AG09319 (cell line): ENCODE measurements around the gene TET1.
"Not testable (repeated sequence)": the region's sequence is repeated elsewhere in the genome, so short reads cannot be mapped to it uniquely, and the experiment has no call there.

Source experiments
- DNase-seq: peaks from one replicate; pipeline ENCODE4 v3.0.0-alpha.2; 2010; ENCODE audit warnings: low read depth; ENCODE audit errors: extremely low read depth
- CTCF ChIP-seq: IDR thresholded peaks from 2 replicates; pipeline ENCODE4 v1.5.1; 2011; ENCODE audit warnings: low read depth, mild to moderate bottlenecking, inconsistent platforms, low read length, moderate library complexity

TET1 gene

GRCh38 chr10:68566955-68567354 is 6.8 kb downstream of the TET1 start:
- DNase-seq: no peak
- TF ChIP-seq CTCF: no peak

- DNase-seq: no peak
- TF ChIP-seq CTCF: no peak
Measured at GRCh38 chr10:68572151-68572550, 12.0 kb downstream of the TET1 start.

GRCh38 chr10:68574051-68574450 is 13.9 kb downstream of the TET1 start:
- no peak for TF ChIP-seq CTCF
- no peak for DNase-seq

GRCh38 chr10:68576118-68576517 is 16.0 kb downstream of the TET1 start:
- DNase-seq: no peak
- TF ChIP-seq CTCF: no peak

GRCh38 chr10:68578974-68579373 is 18.8 kb downstream of the TET1 start:
- no peak for DNase-seq
- no peak for TF ChIP-seq CTCF

GRCh38 chr10:68584187-68584586 is 24.1 kb downstream of the TET1 start:
- not testable (repeated sequence) for DNase-seq

- TF ChIP-seq CTCF: no peak
- DNase-seq: no peak
Measured at GRCh38 chr10:68586606-68587305, 26.6 kb downstream of the TET1 start.

- DNase-seq: no peak
- no peak for TF ChIP-seq CTCF
Measured at GRCh38 chr10:68594405-68594804, 34.3 kb downstream of the TET1 start.
